Sigmoid colon (tissue), 7 donors: ENCODE data around the gene NLRC5. TPM values are rescaled to one million over a fixed set of nuclear protein-coding genes. Genes with fewer than 3 reads are reported as not detected.

Experiments used
- DNase-seq: peaks from one replicate; pipeline ENCODE4 v3.0.0-alpha.2; 2019
- H3K27ac ChIP-seq, 4 donors: fragments of 200-600 bp; sonication (generic); one replicate each; pipeline ENCODE4 v1.5.1; 2016 to 2019; ENCODE audit warnings: mild to moderate bottlenecking in 1 of 4
- H3K27me3 ChIP-seq, 3 donors: fragments of 200-600 bp; sonication (generic); one replicate each; pipeline ENCODE4 v1.5.1; 2019; ENCODE audit warnings: mild to moderate bottlenecking in 1 of 3
- H3K36me3 ChIP-seq, 4 donors: fragments of 200-600 bp; sonication (generic); one replicate each; pipeline ENCODE4 v1.5.1; 2016 to 2019
- H3K4me1 ChIP-seq, 4 donors: fragments of 200-600 bp; sonication (generic); one replicate each; pipeline ENCODE4 v1.5.1; 2017 to 2019
- H3K4me3 ChIP-seq, 4 donors: fragments of 200-600 bp; sonication (generic); one replicate each; pipeline ENCODE4 v1.5.1; 2017 to 2019; ENCODE audit warnings: mild to moderate bottlenecking in 2 of 4, moderate library complexity in 1 of 4
- H3K9me3 ChIP-seq, 4 donors: fragments of 200-600 bp in 3 of 4; sonication (generic) in 3 of 4; one replicate each; pipeline versions ENCODE4 v1.5.1 to v1.6.1; 2013 to 2019
- EP300 ChIP-seq, 4 donors: sonication (generic); formaldehyde crosslinking; IDR thresholded peaks; one replicate each; pipeline ENCODE4 v1.6.1; 2017; ENCODE audit warnings: antibody characterized with exemption in 4 of 4
- POLR2A ChIP-seq, 2 donors: fragments of 450-650 bp; IDR thresholded peaks; one replicate each; pipeline ENCODE4 v1.6.1; 2016; ENCODE audit warnings: antibody characterized with exemption in 2 of 2, mild to moderate bottlenecking in 2 of 2, moderate library complexity in 2 of 2
- POLR2AphosphoS5 ChIP-seq, 4 donors: sonication (generic); formaldehyde crosslinking; IDR thresholded peaks; one replicate each; pipeline ENCODE4 v1.6.1; 2017; ENCODE audit warnings: antibody characterized with exemption in 4 of 4
- WGBS, 2 donors: extraction: QIAGEN DNeasy Blood & Tissue Kit; methylation state at CpG; one replicate each; pipeline ENCODE4 v1.1.7; 2013; 5-methylcytosine and 5-hydroxymethylcytosine counted together
- intact Hi-C: fragments of 100-400 bp; cut with DNase I; formaldehyde crosslinking; loops from one replicate; pipeline ENCODE4 v1.15.1; 2023
- polyA plus RNA-seq, 3 donors: library from polyadenylated mRNA; stranded (reverse); fragments of 200-250 nt; gene quantifications; one replicate each; pipeline ENCODE4 v1.2.3, GENCODE V29; 2013
- total RNA-seq, 4 donors: library from RNA; depleted of rRNA; stranded (reverse); fragments of >200 nt; gene quantifications; one replicate each; pipeline ENCODE4 v1.1.0, GENCODE V29; 2016
- TF ChIP-seq, protein P1 (sequence below), 4 experiments: fragments of 450-650 bp in 3 of 4; fragments of 200-600 bp in 1 of 4; IDR thresholded peaks; one replicate each; pipeline ENCODE4 v1.5.1; 2016 to 2019; ENCODE audit warnings: antibody characterized with exemption in 4 of 4, mild to moderate bottlenecking in 3 of 4, moderate library complexity in 2 of 4
- donor health status: healthy with polysubstance abuse.
- donor health status: Bipolar disorder and iron deficiency.
- donor health status: healthy.

NLRC5 gene
- total and polyA plus RNA-seq, 7 donors: 9.5 to 119 (median 19.5) TPM

DNA sequence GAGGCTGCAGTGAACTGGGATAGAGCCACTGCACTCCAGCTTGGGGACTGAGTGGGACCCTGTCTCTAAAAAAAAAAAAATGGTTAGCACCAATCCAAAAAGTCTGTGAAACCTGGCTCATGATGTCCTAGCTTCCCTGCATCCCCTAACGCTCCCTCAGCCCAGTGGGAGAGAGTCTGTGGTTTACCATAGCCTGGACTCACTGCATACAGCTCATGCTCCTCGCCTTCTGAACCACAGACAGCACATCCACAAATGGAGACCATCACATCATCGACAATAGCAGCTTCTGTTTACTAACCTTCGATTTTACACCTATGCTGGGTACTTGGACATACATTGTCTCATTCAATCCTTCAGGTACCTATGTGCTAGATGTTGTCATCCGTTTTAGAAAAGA is 43.6 kb downstream of the NLRC5 start:
- no peaks in the 10 kb centered on the region for H3K9me3 ChIP-seq
- H3K4me1 ChIP-seq: no peaks in the 10 kb centered on the region
- peaks cover 0 to 25% (median 10%) of the 10 kb centered on the region in 4 donors for H3K36me3 ChIP-seq
- no peak for DNase-seq
- H3K27me3 ChIP-seq: no peaks in the 10 kb centered on the region
- no peak overlapping the region for H3K27ac ChIP-seq
- H3K4me3 ChIP-seq: no peak overlapping the region
- no peak for TF ChIP-seq POLR2A (IDR thresholded peaks at IDR 0.05)
- TF ChIP-seq, protein P1, sequence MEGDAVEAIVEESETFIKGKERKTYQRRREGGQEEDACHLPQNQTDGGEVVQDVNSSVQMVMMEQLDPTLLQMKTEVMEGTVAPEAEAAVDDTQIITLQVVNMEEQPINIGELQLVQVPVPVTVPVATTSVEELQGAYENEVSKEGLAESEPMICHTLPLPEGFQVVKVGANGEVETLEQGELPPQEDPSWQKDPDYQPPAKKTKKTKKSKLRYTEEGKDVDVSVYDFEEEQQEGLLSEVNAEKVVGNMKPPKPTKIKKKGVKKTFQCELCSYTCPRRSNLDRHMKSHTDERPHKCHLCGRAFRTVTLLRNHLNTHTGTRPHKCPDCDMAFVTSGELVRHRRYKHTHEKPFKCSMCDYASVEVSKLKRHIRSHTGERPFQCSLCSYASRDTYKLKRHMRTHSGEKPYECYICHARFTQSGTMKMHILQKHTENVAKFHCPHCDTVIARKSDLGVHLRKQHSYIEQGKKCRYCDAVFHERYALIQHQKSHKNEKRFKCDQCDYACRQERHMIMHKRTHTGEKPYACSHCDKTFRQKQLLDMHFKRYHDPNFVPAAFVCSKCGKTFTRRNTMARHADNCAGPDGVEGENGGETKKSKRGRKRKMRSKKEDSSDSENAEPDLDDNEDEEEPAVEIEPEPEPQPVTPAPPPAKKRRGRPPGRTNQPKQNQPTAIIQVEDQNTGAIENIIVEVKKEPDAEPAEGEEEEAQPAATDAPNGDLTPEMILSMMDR (IDR thresholded peaks at IDR 0.05): no peak
- no peak for TF ChIP-seq POLR2AphosphoS5 (IDR thresholded peaks at IDR 0.05)
- no peak for TF ChIP-seq EP300 (IDR thresholded peaks at IDR 0.05)
- 94% methylated on average over 5 of the region's 5 CpGs for WGBS, 2 donors
- intact Hi-C loops: no loop called here

DNA sequence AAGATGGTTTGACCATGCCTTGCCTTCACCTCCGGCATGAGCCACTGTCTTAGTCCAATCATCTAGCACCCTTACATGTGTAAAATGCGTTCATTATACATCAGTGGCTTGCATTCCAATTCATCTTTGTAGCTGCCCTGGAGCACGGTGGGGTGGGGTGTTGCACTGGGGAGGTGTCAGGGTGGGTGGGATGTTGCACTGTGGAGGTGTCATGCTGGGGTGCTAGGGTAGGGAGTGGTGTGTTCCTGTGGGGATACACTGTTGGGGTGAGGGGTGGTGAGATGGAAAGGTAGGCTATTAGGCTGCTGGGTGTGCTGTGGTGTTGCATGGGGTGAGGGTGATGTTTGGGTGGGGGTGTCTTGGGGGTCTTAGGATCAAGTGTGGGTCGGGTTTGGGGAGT is 47.0 kb downstream of the NLRC5 start:
- Histone ChIP-seq H3K9me3 (no peaks in the 10 kb centered on the region), H3K4me1 (no peaks in the 10 kb centered on the region), H3K36me3 (peaks cover 0 to 47% (median 17%) of the 10 kb centered on the region in 4 donors), H3K27me3 (no peaks in the 10 kb centered on the region), H3K27ac (no peak overlapping the region), H3K4me3 (no peak overlapping the region)
- intact Hi-C loops: no loop called here
- 91 to 93% methylated on average over 4 of the region's 4 CpGs for WGBS, 2 donors
- TF ChIP-seq POLR2AphosphoS5 (IDR thresholded peaks at IDR 0.05) (no peak), POLR2A (IDR thresholded peaks at IDR 0.05) (no peak), EP300 (IDR thresholded peaks at IDR 0.05) (no peak)
- TF ChIP-seq, protein P1 (IDR thresholded peaks at IDR 0.05): no peak
- no peak for DNase-seq

DNA sequence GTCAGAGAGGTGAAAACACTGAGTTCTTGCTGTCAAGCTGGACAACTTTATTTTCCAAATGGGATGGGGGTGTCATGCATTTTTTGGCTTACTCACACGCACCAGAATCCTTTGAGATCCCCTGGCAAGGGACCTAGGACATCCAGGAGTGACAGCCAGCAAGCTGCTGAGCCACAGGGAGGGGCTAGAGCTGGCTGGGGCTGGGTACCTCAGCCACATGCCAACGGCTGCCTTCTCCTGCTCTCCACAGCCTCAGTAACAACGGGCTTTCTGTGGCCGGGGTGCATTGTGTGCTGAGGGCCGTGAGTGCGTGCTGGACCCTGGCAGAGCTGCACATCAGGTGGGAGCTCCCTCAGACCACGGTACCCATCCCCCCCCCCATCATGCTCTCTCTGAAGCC is 47.6 kb downstream of the NLRC5 start:
- Histone ChIP-seq H3K9me3 (no peaks in the 10 kb centered on the region), H3K36me3 (peaks cover 0 to 51% (median 17%) of the 10 kb centered on the region in 4 donors), H3K27me3 (no peaks in the 10 kb centered on the region), H3K4me1 (no peaks in the 10 kb centered on the region), H3K4me3 (no peak overlapping the region), H3K27ac (no peak overlapping the region)
- DNase-seq: no peak
- no peak for TF ChIP-seq EP300 (IDR thresholded peaks at IDR 0.05)
- no peak for TF ChIP-seq POLR2A (IDR thresholded peaks at IDR 0.05)
- no peak for TF ChIP-seq POLR2AphosphoS5 (IDR thresholded peaks at IDR 0.05)
- TF ChIP-seq, protein P1 (IDR thresholded peaks at IDR 0.05): no peak
- 82 to 91% methylated on average over 7 of the region's 7 CpGs for whole genome bisulfite sequencing, 2 donors
- intact Hi-C loops: no loop called here

DNA sequence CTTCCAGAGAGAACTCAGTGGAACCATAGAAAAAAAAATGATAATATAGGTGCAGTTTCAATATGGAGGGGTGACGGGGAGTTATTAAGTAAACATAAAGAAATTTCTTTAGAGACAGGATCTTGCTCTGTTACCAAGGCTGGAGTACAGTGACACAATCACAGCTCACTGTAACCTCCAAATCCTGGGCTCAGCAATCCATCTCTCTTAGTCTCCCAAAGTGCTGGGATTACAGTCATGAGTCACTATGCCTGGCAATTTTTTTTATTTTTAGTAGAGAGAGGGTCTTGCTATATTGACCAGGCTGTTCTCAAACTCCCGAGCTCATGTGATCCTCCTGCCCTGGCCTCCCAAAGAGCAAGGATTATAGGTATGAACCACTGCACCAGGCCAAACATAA is 48.8 kb downstream of the NLRC5 start:
- Histone ChIP-seq H3K36me3 (peaks cover 0 to 53% (median 17%) of the 10 kb centered on the region in 4 donors), H3K27ac (no peak overlapping the region), H3K9me3 (no peaks in the 10 kb centered on the region), H3K4me3 (no peak overlapping the region), H3K4me1 (no peaks in the 10 kb centered on the region), H3K27me3 (no peaks in the 10 kb centered on the region)
- no peak for DNase-seq
- TF ChIP-seq EP300 (IDR thresholded peaks at IDR 0.05) (no peak), POLR2A (IDR thresholded peaks at IDR 0.05) (no peak), POLR2AphosphoS5 (IDR thresholded peaks at IDR 0.05) (no peak)
- TF ChIP-seq, protein P1 (IDR thresholded peaks at IDR 0.05): no peak
- intact Hi-C loops: no loop called here
- 90 to 97% methylated on average over 2 of the region's 2 CpGs for WGBS, 2 donors

DNA sequence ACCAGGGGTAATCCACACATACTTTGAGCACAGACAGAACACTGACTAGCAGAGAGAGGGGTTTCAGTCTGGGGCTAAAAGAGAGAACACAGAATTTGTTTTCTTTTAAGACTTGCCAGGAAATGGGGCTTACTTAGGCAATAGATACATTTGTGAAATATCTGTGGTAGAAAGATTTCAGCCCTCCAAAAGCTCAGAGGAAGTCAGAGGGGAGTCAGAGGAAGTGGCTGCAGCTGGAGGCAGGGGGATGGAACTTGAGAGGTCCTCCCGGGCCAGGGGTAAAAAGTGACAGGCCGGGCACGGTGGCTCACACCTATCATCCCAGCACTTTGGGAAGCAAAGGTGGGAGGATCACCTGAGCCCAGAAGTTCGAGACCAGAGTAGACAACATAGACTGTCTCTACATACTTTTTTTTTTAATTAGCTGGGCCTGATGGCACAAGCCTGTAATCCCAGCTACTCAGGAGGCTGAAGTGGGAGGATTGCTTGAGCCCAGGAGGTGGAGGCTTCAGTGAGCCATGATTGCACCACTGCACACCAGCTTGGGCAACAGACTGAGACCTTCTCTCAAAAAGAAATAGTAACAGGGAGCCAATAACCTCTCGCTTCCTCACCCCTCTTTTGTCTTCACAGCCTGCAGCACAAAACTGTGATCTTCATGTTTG is 49.9 kb downstream of the NLRC5 start:
- whole genome bisulfite sequencing, 2 donors: 38 to 87% methylated on average over 5 of the region's 5 CpGs
- H3K4me3 ChIP-seq: no peak overlapping the region
- DNase-seq: no peak
- TF ChIP-seq POLR2AphosphoS5 (IDR thresholded peaks at IDR 0.05) (no peak), POLR2A (IDR thresholded peaks at IDR 0.05) (no peak), EP300 (IDR thresholded peaks at IDR 0.05) (no peak)
- TF ChIP-seq, protein P1 (IDR thresholded peaks at IDR 0.05): no peak
- no peaks in the 10 kb centered on the region for H3K4me1 ChIP-seq
- H3K27ac ChIP-seq: peak overlapping the region in 1 of 4 donors; percentile 39
- H3K36me3 ChIP-seq: peaks cover 0 to 50% (median 14%) of the 10 kb centered on the region in 4 donors
- H3K9me3 ChIP-seq: no peaks in the 10 kb centered on the region
- no peaks in the 10 kb centered on the region for H3K27me3 ChIP-seq
- intact Hi-C loops: no loop called here
